ENCODE results near the gene LRP5.
"Not testable (repeated sequence)": the region's sequence is repeated elsewhere in the genome, so short reads cannot be mapped to it uniquely, and the experiment has no call there.

Gene LRP5

GRCh38 chr11:68297494-68297811 is 14.9 kb upstream of the LRP5 start:
- no peaks in the 10 kb centered on the region for H3K9me3 ChIP-seq (ENCODE audit: control insufficient read depth, low read length)
- H3K79me2 ChIP-seq = no peaks in the 10 kb centered on the region
- no peaks in the 10 kb centered on the region for H3K4me1 ChIP-seq
- no peaks in the 10 kb centered on the region for H3K27me3 ChIP-seq (ENCODE audit: control insufficient read depth, insufficient read depth, low read length)
- H3K27ac ChIP-seq = no peak overlapping the region
- no peaks in the 10 kb centered on the region for H3K36me3 ChIP-seq (ENCODE audit: control insufficient read depth, insufficient read depth, low read length)
- H3K9ac ChIP-seq = no peak overlapping the region
- H3K4me3 ChIP-seq (ENCODE audit: low read depth, low read length) = no peak overlapping the region
- no peak overlapping the region for H3K4me2 ChIP-seq (ENCODE audit: low read length)
- no peak overlapping the region for H2AFZ ChIP-seq
- no peak for TF ChIP-seq CTCF (IDR thresholded peaks at IDR 0.05)

- Histone ChIP-seq H3K79me2 (no peaks in the 10 kb centered on the region), H2AFZ (no peak overlapping the region), H3K27me3 (ENCODE audit: control insufficient read depth, insufficient read depth, low read length) (no peaks in the 10 kb centered on the region), H3K36me3 (ENCODE audit: control insufficient read depth, insufficient read depth, low read length) (no peaks in the 10 kb centered on the region), H3K9me3 (ENCODE audit: control insufficient read depth, low read length) (no peaks in the 10 kb centered on the region), H3K4me2 (ENCODE audit: low read length) (no peak overlapping the region), H3K4me3 (ENCODE audit: low read depth, low read length) (no peak overlapping the region), H3K4me1 (no peaks in the 10 kb centered on the region), H3K27ac (no peak overlapping the region), H3K9ac (no peak overlapping the region)
- peak; percentile 91 for TF ChIP-seq CTCF (IDR thresholded peaks at IDR 0.05)
Observed at GRCh38 chr11:68297812-68298658, 14.4 kb upstream of the LRP5 start.

- Histone ChIP-seq H3K36me3 (ENCODE audit: control insufficient read depth, insufficient read depth, low read length) (no peaks in the 10 kb centered on the region), H3K27ac (no peak overlapping the region), H3K9me3 (ENCODE audit: control insufficient read depth, low read length) (no peaks in the 10 kb centered on the region), H3K27me3 (ENCODE audit: control insufficient read depth, insufficient read depth, low read length) (no peaks in the 10 kb centered on the region), H3K4me3 (ENCODE audit: low read depth, low read length) (no peak overlapping the region), H3K4me2 (ENCODE audit: low read length) (no peak overlapping the region), H3K9ac (no peak overlapping the region), H3K79me2 (no peaks in the 10 kb centered on the region), H2AFZ (no peak overlapping the region), H3K4me1 (no peaks in the 10 kb centered on the region)
- TF ChIP-seq CTCF (IDR thresholded peaks at IDR 0.05) = no peak
Observed at GRCh38 chr11:68298659-68299516, 13.5 kb upstream of the LRP5 start.

DNA sequence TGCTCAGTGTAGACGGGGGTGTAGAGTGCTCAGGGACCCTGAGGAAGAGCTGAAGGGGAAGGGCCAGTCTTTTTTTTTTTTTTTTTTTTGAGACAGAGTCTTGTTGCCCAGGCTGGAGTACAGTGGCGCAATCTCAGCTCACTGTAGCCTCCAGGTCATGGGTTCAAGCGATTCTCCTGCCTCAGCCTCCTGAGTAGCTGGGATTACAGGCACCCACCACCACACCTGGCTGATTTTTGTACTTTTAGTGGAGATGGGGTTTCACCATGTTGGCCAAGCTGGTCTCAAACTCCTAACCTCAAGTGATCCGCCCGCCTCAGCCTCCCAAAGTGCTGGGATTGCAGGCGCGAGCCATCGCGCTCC is 12.9 kb upstream of the LRP5 start:
- not testable (repeated sequence) for H2AFZ ChIP-seq; H3K9ac ChIP-seq; H3K4me1 ChIP-seq; H3K79me2 ChIP-seq; H3K27ac ChIP-seq; H3K4me3 ChIP-seq (ENCODE audit: low read depth, low read length); H3K36me3 ChIP-seq (ENCODE audit: control insufficient read depth, insufficient read depth, low read length); H3K4me2 ChIP-seq (ENCODE audit: low read length); H3K9me3 ChIP-seq (ENCODE audit: control insufficient read depth, low read length); H3K27me3 ChIP-seq (ENCODE audit: control insufficient read depth, insufficient read depth, low read length)

GRCh38 chr11:68300076-68300830 is 12.1 kb upstream of the LRP5 start:
- no peaks in the 10 kb centered on the region for H3K4me1 ChIP-seq
- H2AFZ ChIP-seq = no peak overlapping the region
- H3K4me3 ChIP-seq (ENCODE audit: low read depth, low read length) = no peak overlapping the region
- no peaks in the 10 kb centered on the region for H3K27me3 ChIP-seq (ENCODE audit: control insufficient read depth, insufficient read depth, low read length)
- no peaks in the 10 kb centered on the region for H3K36me3 ChIP-seq (ENCODE audit: control insufficient read depth, insufficient read depth, low read length)
- H3K79me2 ChIP-seq = no peaks in the 10 kb centered on the region
- TF ChIP-seq CTCF (IDR thresholded peaks at IDR 0.05) = no peak
- no peak overlapping the region for H3K27ac ChIP-seq
- no peak overlapping the region for H3K4me2 ChIP-seq (ENCODE audit: low read length)
- no peak overlapping the region for H3K9ac ChIP-seq
- no peaks in the 10 kb centered on the region for H3K9me3 ChIP-seq (ENCODE audit: control insufficient read depth, low read length)
